Erythroblast (primary cell): ENCODE results near the gene PRKAB1.
A peak's percentile ranks its signal among the peaks of the same experiment; 100 is the strongest.

Experiments used
- DNase-seq, 2 experiments: peaks; one replicate each; lab custom pipeline; 2025; lab: John Stamatoyannopoulos, UW
- GATA1 ChIP-seq: IDR thresholded peaks from 2 replicates; pipeline ENCODE4 v1.6.1; 2011; ENCODE audit warnings: low read depth, mild to moderate bottlenecking, control low read depth, low read length, moderate library complexity
- POLR2A ChIP-seq: IDR thresholded peaks from 2 replicates; pipeline ENCODE4 v1.6.1; 2011; ENCODE audit warnings: mild to moderate bottlenecking, low read length

Gene PRKAB1

GRCh38 chr12:119669744-119670472, 2.0 kb downstream of the PRKAB1 start:
- DNase-seq = peak; percentile 54 to 57
- TF ChIP-seq GATA1 (no peak), POLR2A (peak; percentile 21)

- no peak for TF ChIP-seq GATA1
- peak; percentile 15 for TF ChIP-seq POLR2A
- no peak for DNase-seq
Measured at GRCh38 chr12:119671070-119671469, 3.1 kb downstream of the PRKAB1 start.

GRCh38 chr12:119672194-119672593, 4.3 kb downstream of the PRKAB1 start:
- TF ChIP-seq GATA1 = no peak
- TF ChIP-seq POLR2A = no peak

GRCh38 chr12:119673634-119674033, 5.7 kb downstream of the PRKAB1 start:
- no peak for DNase-seq
- no peak for TF ChIP-seq GATA1
- no peak for TF ChIP-seq POLR2A

More at GRCh38 chr12:119672194-119672593, 4.3 kb downstream of the PRKAB1 start:
- peak; percentile 46 to 66 for DNase-seq

GRCh38 chr12:119674560-119674959, 6.6 kb downstream of the PRKAB1 start:
- TF ChIP-seq POLR2A (no peak), GATA1 (no peak)
- no peak for DNase-seq

GRCh38 chr12:119676022-119676421, 8.1 kb downstream of the PRKAB1 start:
- TF ChIP-seq GATA1 (no peak), POLR2A (no peak)
- DNase-seq = no peak

- DNase-seq = peak; percentile 29 to 38
- TF ChIP-seq GATA1 (no peak), POLR2A (no peak)
Measured at GRCh38 chr12:119676573-119676972, 8.6 kb downstream of the PRKAB1 start.

- TF ChIP-seq POLR2A (no peak), GATA1 (no peak)
- no peak for DNase-seq
Measured at GRCh38 chr12:119678459-119678858, 10.5 kb downstream of the PRKAB1 start.

- TF ChIP-seq GATA1 (no peak), POLR2A (no peak)
Measured at GRCh38 chr12:119679081-119679480, 11.1 kb downstream of the PRKAB1 start.

GRCh38 chr12:119679490-119679889, 11.6 kb downstream of the PRKAB1 start:
- TF ChIP-seq GATA1 = no peak
- TF ChIP-seq POLR2A = no peak
- DNase-seq = no peak

More at GRCh38 chr12:119679081-119679480, 11.1 kb downstream of the PRKAB1 start:
- DNase-seq = no peak

GRCh38 chr12:119681111-119681510, 13.2 kb downstream of the PRKAB1 start:
- TF ChIP-seq POLR2A (peak; percentile 9), GATA1 (no peak)
- DNase-seq = no peak

- TF ChIP-seq GATA1 (no peak), POLR2A (no peak)
- no peak for DNase-seq
Measured at GRCh38 chr12:119681728-119682638, 14.1 kb downstream of the PRKAB1 start.

GRCh38 chr12:119682639-119683252, 14.8 kb downstream of the PRKAB1 start:
- DNase-seq = peak; percentile 48 to 80
- no peak for TF ChIP-seq POLR2A
- TF ChIP-seq GATA1 = peak; percentile 10

GRCh38 chr12:119683413-119683812, 15.5 kb downstream of the PRKAB1 start:
- DNase-seq = no peak
- TF ChIP-seq POLR2A (no peak), GATA1 (no peak)
